ENCODE results near the gene DDRGK1.
A peak's percentile ranks its signal among the peaks of the same experiment; 100 is the strongest.

DDRGK1 gene

DNA sequence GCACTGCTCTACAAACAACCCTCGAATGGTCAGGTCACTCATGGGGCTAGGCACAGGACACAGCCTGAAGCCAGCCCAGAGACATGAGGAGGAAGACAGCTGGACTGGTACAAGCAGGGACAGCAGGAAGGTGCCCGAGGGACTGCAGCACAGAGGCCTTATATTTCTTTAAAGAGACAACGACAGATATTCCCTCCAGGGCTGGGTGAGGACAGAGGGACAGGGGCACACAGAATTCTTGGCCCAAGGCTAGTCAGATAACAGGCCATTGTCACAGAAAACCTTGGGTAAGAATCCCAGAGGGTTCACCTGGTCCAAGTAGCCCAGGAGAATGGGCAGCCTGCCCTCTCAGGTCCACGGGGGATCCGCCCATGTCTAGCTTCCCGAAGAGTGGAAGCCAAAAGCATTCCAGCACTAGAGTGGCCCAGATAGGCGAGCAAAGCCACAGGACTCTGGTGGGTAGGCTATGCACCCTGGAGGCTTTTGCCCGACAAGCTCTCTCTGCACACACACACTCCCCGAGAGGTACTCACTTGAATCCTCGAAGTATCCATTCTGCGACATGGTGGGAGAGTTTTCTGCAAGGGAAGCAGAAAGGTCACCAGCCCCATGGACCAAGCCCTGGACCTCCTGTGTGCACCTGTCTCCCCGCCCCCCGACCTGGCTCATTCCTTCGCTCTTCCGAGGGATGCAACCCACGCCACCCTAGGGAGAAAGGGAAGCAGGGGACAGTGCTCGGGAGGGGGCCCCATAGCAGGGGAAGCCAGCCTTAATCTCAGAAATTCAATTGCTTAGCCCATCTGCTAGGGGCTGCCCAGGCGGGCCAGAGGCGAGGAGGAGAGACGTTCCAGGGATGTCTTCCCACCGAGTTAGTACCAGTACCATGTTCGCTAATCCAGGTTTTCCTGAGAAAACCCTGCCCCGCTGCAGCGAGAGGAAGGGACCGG is 32.8 kb upstream of the DDRGK1 start:
- DNase-seq (ENCODE audit: low read depth): no peak

DNA sequence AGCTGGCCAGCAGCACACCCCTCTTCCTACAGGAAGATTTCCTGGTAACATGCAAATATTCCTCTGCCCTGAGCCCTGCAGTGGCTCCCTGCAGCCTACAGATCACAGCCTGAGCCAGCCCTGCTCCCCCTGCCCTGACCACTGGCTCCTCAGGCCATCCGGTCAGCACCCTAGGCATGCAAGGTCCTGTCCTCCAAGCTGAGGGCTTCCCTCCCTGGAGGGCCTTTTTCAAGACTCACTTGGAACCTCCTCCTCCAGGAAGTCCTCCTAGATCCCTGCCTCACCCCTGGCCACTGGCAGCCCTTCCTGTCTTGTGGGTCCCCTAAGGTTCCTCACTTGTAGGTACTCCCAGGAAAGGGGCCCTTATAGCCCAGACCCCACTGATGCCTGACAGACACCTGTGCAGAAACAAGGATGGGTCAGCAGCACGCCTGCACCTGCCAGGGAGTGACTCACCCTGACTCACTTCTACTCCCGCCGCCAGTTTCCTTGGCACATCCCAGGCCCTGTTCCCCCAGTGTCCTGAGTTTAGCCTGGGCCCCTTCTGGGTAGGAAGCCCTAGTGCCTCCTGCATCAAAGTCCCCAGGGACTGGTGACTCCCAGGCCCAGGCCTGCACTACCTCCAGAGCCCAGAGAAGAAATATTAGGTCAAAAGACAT is 31.3 kb upstream of the DDRGK1 start:
- TF ChIP-seq, protein P1, sequence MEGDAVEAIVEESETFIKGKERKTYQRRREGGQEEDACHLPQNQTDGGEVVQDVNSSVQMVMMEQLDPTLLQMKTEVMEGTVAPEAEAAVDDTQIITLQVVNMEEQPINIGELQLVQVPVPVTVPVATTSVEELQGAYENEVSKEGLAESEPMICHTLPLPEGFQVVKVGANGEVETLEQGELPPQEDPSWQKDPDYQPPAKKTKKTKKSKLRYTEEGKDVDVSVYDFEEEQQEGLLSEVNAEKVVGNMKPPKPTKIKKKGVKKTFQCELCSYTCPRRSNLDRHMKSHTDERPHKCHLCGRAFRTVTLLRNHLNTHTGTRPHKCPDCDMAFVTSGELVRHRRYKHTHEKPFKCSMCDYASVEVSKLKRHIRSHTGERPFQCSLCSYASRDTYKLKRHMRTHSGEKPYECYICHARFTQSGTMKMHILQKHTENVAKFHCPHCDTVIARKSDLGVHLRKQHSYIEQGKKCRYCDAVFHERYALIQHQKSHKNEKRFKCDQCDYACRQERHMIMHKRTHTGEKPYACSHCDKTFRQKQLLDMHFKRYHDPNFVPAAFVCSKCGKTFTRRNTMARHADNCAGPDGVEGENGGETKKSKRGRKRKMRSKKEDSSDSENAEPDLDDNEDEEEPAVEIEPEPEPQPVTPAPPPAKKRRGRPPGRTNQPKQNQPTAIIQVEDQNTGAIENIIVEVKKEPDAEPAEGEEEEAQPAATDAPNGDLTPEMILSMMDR (IDR thresholded peaks at IDR 0.05; ENCODE audit: low read length, missing control alignments): no peak
- no peak overlapping the region for H3K4me3 ChIP-seq (replicated peaks; ENCODE audit: low read depth, low read length)
- DNase-seq (ENCODE audit: low read depth): peak; percentile 22

More for the DNA sequence above, 32.8 kb upstream of the DDRGK1 start:
- TF ChIP-seq, protein P1 (IDR thresholded peaks at IDR 0.05; ENCODE audit: low read length, missing control alignments): no peak
- H3K4me3 ChIP-seq (replicated peaks; ENCODE audit: low read depth, low read length): peak overlapping the region; percentile 66

DNA sequence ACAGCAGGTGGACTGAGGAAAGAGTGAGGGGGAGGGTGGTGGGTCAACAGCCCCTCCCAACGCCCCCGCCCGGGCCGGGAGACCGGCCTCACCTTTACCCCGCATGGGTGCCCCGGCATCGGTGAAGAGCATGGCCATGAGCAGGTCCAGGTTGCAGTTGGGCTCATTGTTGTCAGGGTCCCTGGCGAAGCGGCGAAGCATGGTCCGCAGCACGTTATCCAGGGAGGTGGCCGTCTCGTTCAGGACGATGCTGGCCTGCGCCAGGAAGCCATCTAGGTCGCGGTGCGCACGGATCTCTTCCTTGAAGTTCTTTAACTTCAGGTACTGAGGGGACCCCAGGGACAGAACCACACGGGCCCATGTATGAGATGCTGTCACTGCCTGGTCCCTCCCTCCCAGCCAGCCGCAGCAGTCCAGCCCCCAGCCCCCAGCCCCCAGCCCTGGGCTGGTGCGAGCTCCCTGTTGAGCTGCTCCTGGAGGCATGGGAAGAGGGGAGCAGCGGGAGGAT is 29.6 kb upstream of the DDRGK1 start:
- TF ChIP-seq, protein P1 (IDR thresholded peaks at IDR 0.05; ENCODE audit: low read length, missing control alignments): no peak
- no peak for DNase-seq (ENCODE audit: low read depth)
- H3K4me3 ChIP-seq (replicated peaks; ENCODE audit: low read depth, low read length): no peak overlapping the region

DNA sequence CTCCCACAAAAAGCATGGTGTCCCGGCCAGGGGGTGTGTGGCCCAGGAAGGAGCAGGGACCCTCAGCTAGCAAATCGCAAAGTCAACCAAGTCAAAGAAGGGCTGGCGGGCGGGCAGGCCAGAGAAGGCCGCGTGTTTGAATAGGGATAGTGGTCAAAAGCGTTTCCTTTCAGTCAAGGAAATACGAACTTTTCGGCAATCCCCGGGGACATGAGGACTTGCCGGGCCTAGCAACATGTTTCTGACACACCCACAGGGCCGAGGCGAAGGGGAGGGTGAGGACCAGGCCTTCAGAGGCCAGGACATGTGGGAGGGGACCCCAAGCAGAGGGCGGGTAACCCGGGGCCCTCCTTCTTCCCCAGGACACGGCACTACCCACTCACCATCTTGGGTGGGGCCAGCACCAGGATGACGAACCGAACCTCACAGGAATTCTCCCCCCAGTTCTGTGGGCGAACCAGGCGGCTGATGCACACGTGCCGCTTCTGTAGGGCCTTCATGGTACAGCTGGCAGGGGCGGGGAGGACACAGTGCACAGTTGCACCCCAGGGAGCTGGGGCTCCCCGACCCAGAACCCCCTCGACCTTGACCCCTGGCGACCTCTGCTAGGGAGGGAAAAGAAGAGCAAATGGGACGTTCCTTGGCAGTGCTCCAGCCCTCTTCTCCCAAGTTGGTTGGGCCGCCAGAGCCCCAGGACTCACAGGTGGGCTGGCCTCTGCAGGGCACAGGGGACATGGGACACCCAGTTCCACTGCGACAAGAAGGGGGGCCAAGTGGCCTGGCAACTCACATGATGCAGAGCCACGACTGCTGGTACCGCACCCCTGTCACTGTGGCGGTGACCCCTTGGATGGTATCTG is 28.9 kb upstream of the DDRGK1 start:
- no peak for DNase-seq (ENCODE audit: low read depth)
- TF ChIP-seq, protein P1 (IDR thresholded peaks at IDR 0.05; ENCODE audit: low read length, missing control alignments): no peak
- H3K4me3 ChIP-seq (replicated peaks; ENCODE audit: low read depth, low read length): no peak overlapping the region

DNA sequence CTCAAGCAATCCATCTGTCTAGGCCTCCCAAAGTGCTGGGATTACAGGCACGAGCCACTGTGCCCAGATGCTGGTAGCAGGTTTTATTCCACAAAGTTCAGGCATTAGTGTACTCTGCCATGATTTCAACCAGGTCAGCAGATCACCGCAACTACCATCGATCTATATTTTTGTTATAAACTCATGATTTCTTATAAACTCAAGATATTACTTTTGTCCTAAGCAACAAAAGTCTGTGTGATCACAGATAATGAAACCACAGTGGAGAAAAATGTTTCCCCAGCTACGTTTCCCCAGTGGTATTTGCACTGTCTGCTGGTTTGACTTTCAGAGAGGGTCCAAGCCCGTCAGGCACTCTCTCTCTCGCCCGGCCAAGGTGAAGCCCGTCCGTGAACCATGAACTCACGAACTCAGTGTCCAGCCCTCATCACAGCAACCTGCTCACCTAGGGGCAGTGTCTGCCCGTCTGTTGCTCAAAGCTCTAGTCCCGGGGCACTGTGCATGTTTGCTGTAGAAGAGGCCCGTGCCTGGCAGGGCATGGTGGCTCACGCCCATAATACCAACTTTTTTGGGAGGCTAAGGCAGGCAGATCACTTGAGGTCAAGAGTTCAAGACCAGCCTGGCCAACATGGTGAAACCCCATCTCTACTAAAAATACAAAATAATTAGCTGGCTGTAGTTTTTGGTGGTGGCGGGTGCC is 27.6 kb upstream of the DDRGK1 start:
- no peak for DNase-seq (ENCODE audit: low read depth)
- H3K4me3 ChIP-seq (replicated peaks; ENCODE audit: low read depth, low read length): no peak overlapping the region
- TF ChIP-seq, protein P1 (IDR thresholded peaks at IDR 0.05; ENCODE audit: low read length, missing control alignments): no peak

DNA sequence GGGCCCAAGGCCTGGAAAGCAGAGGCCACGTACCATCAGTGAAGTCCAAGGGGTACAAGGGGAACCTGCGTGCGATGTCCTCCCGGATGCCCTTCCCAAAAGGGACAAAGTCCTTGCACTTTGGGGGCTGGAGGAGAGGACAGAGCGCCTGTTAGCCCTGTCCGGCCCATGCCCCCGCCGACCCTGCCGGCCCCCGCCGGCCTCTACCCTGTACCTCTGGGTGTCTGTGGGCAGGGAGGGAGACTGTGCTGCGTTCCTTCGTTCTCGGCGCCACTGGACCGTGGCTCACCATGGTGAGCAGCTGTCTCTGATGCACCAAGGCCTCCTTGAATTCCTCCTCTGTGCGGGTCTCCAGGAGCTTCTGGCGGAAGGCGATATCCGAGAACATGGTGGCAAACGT is 26.6 kb upstream of the DDRGK1 start:
- H3K4me3 ChIP-seq (replicated peaks; ENCODE audit: low read depth, low read length): no peak overlapping the region
- DNase-seq (ENCODE audit: low read depth): no peak
- TF ChIP-seq, protein P1 (IDR thresholded peaks at IDR 0.05; ENCODE audit: low read length, missing control alignments): no peak
